ENCODE results near the gene TSSK3.
"Not testable (repeated sequence)": the region's sequence is repeated elsewhere in the genome, so short reads cannot be mapped to it uniquely, and the experiment has no call there.

Gene TSSK3

GRCh38 chr1:32363713-32364112, 1.4 kb downstream of the TSSK3 start:
- DNase-seq (ENCODE audit: low spot score) = no peak

GRCh38 chr1:32364836-32365235, 2.5 kb downstream of the TSSK3 start:
- DNase-seq (ENCODE audit: low spot score) = no peak

- no peak for DNase-seq (ENCODE audit: low spot score)
These were observed 3.1 kb downstream of the TSSK3 start for GRCh38 chr1:32365445-32365844.

DNA sequence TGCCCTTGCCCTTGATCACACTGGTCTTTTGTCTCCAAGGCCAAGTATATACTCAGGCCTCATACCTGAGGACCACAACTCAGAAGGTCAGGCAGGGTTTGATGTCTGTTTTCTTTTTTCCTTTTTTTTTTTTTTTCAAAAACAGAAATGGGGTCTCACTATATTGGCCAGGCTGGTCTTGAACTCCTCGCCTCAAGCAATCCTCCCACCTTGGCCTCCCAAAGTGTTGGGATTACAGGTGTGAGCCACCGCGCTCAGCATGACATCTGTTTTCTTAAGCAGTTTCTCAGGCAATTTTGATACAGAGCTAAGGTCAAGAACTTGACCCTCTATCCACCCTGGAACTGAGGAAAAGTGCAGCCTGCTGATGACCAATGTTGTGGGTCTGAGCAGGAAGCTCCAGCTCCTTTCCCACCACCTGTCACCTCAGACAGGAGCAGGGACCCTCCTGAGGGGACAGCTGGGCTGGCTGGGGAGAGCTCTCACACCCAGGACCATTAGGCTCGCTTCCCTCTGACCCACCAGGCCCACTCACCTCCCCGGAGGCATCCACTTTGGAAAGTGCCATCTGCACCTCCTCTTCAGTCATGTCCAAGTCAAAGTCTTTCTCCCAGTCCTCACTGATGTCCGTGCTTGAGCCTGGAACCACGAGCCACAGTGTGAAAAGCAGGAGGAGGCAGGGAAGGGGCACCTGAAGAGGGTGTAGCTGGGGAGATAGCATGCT, 5.7 kb downstream of the TSSK3 start:
- DNase-seq (ENCODE audit: low spot score) = no peak

DNA sequence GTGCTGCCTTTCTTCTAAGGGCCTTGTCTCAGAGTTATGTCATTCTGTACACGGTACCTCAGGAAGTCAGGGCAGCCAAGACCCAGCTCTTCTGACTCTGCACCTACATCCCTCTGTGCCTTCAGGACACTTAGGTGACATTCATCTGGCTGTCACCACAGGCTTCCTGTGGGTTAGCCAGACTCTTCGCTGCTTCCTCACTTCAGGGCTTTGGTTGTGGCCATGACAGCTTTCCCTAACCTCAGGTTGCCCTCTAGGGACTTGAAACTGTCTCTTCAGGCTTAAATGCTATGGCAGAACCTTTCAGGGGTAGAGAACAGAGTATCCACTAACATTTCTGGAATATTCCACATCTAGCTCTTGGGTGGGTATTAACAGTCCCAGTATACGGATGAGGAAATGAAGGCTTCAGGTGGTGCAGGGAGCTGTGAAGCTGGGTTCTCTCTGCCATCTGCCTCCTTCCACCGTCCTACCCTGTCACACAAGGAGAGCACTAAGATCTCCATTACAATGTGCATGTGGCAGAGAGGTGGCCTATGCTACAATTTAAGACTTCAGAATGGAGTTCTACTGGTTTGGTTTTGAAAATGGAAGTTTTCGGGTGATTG, 9.9 kb downstream of the TSSK3 start:
- no peak for DNase-seq (ENCODE audit: low spot score)

DNA sequence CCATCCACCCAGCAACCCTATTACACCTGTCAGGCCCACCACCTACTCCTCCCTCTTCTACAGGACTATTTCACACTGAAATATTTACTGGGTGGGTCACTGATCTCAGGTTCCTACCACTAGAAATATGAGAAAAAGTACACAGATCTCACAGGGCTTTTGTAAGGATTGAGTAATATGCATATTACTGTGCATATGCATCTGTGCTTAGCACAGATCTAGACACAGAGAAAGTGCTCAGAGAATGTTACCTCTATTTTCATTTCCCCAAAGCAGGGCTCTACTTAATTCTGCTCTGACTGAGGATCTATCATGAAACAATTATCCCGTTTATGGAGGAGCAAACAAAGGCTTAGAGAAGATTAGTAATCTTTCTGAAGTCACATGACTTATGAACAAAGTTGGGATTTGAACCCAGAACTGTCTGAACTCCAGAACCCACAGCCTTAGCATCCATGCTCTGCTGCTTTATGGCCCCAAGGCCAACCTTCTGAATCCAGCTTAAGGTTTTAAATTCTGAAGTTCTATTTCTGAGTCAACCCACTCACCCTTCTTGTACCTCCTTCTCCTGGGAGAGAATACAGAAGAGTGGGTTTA, 11.8 kb downstream of the TSSK3 start:
- no peak for DNase-seq (ENCODE audit: low spot score)

DNA sequence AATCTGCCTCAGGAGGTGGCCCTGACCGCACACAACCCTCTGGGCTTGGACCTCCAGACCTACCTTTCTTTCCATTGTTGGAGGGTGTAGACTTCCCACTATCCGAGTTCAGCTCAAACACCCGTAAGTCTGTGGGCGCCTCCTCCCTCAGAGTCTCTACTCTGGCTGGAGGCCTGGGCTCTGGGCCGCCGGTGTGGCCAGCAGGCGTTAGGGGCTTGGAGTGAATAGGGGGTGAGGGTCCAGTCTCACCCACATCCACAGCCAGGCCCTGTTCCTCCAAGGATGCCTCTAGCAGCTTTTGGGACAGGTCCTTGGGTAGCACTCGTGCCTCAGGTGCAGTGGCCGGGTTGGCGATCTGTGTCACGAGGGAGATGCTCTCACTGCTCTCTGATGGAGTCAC, 13.9 kb downstream of the TSSK3 start:
- no peak for DNase-seq (ENCODE audit: low spot score)

DNA sequence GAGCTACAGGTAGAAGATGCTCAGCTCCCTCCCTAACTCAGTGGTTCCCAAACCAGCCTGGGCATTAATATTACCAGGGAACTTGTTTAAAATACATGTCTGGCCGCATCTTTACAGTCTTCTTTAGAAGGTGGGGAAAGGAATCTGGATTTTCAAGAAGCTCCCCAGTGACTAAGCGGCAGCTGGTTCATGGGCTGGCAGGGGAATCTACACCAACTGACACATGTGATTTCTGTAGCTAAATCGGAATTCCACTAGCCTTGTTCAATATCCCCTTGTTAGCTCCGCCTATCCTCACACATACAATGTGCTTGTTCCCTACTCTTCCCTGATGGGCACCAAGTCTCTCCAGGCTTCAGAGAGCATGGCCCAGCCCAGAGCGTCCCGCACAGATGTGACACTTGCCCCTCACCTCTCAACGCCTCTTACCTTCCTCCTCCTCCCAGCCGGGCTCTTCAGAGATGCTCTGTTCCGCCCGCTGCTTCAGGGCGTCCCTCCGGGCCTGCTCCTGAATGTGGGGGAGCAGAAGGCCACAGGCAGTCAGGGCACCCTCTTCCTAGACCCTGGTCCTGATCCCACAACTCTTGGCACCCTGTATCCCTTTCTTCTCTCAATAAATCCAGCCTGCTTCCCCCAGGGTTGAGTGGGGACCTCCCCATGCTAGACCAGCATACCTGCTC, 15.3 kb downstream of the TSSK3 start:
- no peak for DNase-seq (ENCODE audit: low spot score)

DNA sequence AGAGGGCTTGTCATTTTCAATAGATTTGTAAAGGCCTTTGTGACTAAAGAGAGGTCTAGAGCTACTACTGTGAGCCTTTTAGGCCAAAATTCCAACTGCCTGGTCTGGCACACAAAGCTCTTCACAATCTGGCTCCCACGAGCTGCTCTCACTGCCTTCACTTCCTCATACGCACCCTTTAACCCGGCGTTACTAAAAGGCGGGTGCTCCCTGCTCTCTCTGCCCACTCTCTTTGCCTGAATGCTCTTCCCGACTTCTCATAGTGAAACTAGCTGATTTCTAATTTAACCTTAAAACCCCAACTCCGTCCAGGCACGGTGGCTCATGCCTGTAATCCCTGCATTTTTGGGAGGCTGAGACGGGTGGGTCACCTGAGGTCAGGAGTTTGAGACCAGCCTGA, 17.7 kb downstream of the TSSK3 start:
- no peak for DNase-seq (ENCODE audit: low spot score)

- no peak for DNase-seq (ENCODE audit: low spot score)
These were observed 24.5 kb downstream of the TSSK3 start for GRCh38 chr1:32386676-32387392.

GRCh38 chr1:32388641-32389040, 26.3 kb downstream of the TSSK3 start:
- no peak for DNase-seq (ENCODE audit: low spot score)

DNA sequence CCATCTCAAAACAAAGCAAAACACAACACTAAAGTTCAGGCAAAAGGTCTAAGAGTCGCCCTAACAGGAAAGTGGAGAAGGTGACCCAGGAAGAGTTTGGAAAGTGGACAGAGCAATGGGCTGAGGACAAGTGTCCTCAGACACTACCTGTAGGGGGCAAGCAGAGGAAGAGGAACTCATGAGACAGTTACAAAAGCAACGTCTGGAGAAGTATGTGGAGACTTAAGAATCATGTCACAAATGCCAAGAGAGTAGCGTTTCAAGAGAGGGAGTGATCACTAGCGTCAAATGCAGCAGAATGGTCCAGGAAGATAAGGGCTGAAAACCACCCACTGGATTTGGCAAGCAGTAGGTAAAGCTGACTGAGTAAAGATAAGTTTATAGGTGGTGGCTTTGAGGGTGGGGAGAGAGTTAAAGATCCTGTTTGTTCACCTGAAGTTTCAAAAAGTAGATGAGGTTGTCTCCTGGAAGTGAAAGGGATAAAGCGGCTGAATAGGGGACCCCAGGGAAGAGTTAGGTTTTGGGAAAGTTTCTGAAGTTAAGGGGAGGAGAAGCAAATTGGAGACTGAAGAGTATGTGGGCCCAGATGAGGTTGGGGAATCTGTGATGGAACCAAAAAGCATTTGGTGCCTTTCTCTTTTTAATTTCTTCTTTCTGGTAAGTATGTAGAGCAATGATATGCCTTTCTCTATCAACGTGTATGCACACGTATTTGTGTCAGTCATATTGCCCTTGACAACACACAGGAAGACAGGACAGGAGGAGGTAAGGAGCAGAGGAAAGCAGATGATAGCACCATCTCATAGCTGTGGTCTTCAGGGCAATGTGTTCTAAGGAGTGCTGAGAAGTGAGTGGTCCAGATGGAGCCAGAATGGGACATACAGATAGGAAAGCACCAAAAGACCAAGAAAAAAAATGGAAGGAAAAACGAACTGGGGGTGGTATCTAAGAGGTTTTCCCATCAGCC, 28.8 kb downstream of the TSSK3 start:
- DNase-seq (ENCODE audit: low spot score) = no peak

GRCh38 chr1:32392325-32392724, 30.0 kb downstream of the TSSK3 start:
- no peak for DNase-seq (ENCODE audit: low spot score)

DNA sequence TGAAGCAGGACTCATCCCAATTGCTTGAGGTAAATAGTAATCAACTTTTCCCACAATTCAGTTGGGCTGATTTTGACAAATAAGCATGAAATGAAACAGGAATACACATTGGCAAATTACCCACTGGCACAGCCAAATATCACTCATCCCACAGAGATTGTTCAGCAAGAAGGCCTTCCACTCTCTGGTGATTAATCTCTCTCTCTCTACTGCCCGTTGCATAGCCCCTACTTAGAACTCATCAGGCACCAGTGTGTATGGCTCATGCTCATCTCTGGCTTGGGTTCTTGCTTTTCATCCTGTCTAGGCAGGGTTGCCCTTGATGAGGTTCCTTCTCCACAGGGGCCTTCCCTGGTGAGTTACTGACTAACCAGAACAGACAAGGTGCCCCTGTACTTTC, 30.8 kb downstream of the TSSK3 start:
- no peak for DNase-seq (ENCODE audit: low spot score)

DNA sequence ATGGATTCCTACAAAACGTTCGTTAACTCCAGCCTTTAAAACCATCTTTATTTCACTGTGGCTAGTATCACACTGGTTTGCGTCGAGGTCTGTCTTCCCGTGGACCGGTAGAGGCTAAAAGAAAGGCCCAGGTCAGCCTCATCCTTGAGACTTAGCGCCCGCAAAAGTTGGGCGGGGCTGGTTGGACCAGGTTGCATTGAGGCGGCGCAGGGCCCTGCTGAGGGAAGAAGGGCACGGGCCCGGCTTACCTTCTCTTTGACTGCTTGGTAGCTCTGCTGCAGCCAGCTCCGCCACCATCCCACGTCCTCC, 31.4 kb downstream of the TSSK3 start:
- no peak for DNase-seq (ENCODE audit: low spot score)

GRCh38 chr1:32394141-32394889, 32.0 kb downstream of the TSSK3 start, which contains the start of gene BSDC1:
Gene BSDC1, minus strand, starts transcription at chr1:32394441. Its CDS starts 27 bp downstream, at chr1:32394414.
- peak; percentile 99 for DNase-seq (ENCODE audit: low spot score)

- no peak for DNase-seq (ENCODE audit: low spot score)
These were observed 32.6 kb downstream of the TSSK3 start for GRCh38 chr1:32394890-32395432.

DNA sequence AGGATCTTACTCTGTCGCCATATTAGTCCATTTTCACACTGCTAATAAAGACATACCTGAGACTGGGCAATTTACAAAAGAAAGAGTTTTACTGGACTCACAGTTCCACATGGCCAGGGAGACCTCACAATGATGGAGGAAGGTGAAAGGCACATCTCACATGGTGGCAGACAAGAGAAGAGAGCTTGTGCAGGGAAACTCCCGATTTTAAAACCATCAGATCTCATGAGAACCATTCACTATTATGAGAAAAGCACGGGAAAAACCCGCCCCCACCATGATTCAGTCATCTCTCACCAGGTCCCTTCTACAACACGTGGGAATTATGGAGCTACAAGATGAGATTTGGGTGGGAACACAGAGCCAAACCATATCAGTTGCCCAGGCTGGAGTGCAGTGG, 34.2 kb downstream of the TSSK3 start:
- not testable (repeated sequence) for DNase-seq (ENCODE audit: low spot score)

DNA sequence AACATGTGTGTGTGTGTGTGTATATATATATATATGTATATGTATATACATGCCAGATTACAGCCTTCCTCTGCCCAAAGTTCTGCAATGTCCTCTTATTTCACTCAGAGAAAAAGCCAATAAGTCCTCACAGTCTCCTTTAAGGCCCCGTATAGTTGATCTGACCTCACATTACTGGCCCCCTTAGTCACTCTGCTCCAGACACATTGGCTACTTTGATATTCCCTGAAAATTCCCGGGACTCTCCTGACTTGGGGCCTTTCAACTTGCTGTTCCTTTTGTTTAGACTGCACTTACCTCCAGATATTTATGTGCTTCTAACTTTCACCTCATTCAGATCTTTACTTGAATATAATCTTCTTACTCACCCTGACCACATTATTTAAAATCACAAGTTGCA, 36.1 kb downstream of the TSSK3 start:
- DNase-seq (ENCODE audit: low spot score) = no peak

- no peak for DNase-seq (ENCODE audit: low spot score)
These were observed 37.5 kb downstream of the TSSK3 start for GRCh38 chr1:32399843-32400242.

Data from AG08395 (cell line).